MG63 (cell line): Measurements from ENCODE around the gene POLQ. TPM values are rescaled to one million over a fixed set of nuclear protein-coding genes. Genes with fewer than 3 reads are reported as not detected.
A peak's percentile ranks its signal among the peaks of the same experiment; 100 is the strongest.

ENCODE experiments used
- DNase-seq: peaks from one replicate; pipeline ENCODE4 v3.0.0-alpha.2; 2020
- H3K27me3 ChIP-seq: fragments of 250-450 bp; sonication (Bioruptor Pico); 2 replicates; pipeline ENCODE4 v1.5.1; 2020; ENCODE audit warnings: mild to moderate bottlenecking, moderate library complexity
- H3K36me3 ChIP-seq: fragments of 250-450 bp; sonication (Bioruptor Pico); 2 replicates; pipeline ENCODE4 v1.5.1; 2020; ENCODE audit warnings: mild to moderate bottlenecking, moderate library complexity
- H3K4me3 ChIP-seq: fragments of 250-450 bp; sonication (Bioruptor Pico); 2 replicates; pipeline ENCODE4 v1.5.1; 2020; ENCODE audit warnings: mild to moderate bottlenecking, moderate library complexity
- H3K9me3 ChIP-seq: fragments of 250-450 bp; sonication (Bioruptor Pico); 2 replicates; pipeline ENCODE4 v1.5.1; 2020; ENCODE audit warnings: mild to moderate bottlenecking, moderate library complexity
- total RNA-seq: library from RNA; depleted of rRNA; stranded (reverse); fragments of >200 nt; shearing (Covaris generic); gene quantifications from 2 replicates; pipeline ENCODE4 v1.2.3, GENCODE V29; 2014; ENCODE audit warnings: low replicate concordance

Gene POLQ
- total RNA-seq, 1 experiment from 2014 or later, result 4.2 TPM

GRCh38 chr3:121529308-121529707 is 16.5 kb downstream of the POLQ start:
- no peak for DNase-seq
- H3K36me3 ChIP-seq, result peaks cover 79% of the 10 kb centered on the region
- no peaks in the 10 kb centered on the region for H3K27me3 ChIP-seq
- no peak overlapping the region for H3K4me3 ChIP-seq
- H3K9me3 ChIP-seq, result no peaks in the 10 kb centered on the region

GRCh38 chr3:121520510-121520909 is 25.3 kb downstream of the POLQ start:
- peaks cover 69% of the 10 kb centered on the region for H3K36me3 ChIP-seq

GRCh38 chr3:121517953-121518655 is 27.7 kb downstream of the POLQ start:
- H3K27me3 ChIP-seq, result no peaks in the 10 kb centered on the region
- H3K36me3 ChIP-seq, result peaks cover 61% of the 10 kb centered on the region
- H3K4me3 ChIP-seq, result no peak overlapping the region
- DNase-seq, result no peak
- H3K9me3 ChIP-seq, result no peaks in the 10 kb centered on the region

More at GRCh38 chr3:121520510-121520909, 25.3 kb downstream of the POLQ start:
- H3K4me3 ChIP-seq, result no peak overlapping the region
- H3K27me3 ChIP-seq, result no peaks in the 10 kb centered on the region
- no peaks in the 10 kb centered on the region for H3K9me3 ChIP-seq
- no peak for DNase-seq

- H3K4me3 ChIP-seq, result no peak overlapping the region
- no peaks in the 10 kb centered on the region for H3K9me3 ChIP-seq
- no peak for DNase-seq
- H3K27me3 ChIP-seq, result no peaks in the 10 kb centered on the region
- peaks cover 55% of the 10 kb centered on the region for H3K36me3 ChIP-seq
Measured at GRCh38 chr3:121515862-121516261, 29.9 kb downstream of the POLQ start.

- Histone ChIP-seq H3K36me3 (peaks cover 55% of the 10 kb centered on the region), H3K27me3 (no peaks in the 10 kb centered on the region), H3K9me3 (no peaks in the 10 kb centered on the region), H3K4me3 (no peak overlapping the region)
- DNase-seq, result no peak
Measured at GRCh38 chr3:121515313-121515712, 30.5 kb downstream of the POLQ start.

GRCh38 chr3:121514496-121514895 is 31.3 kb downstream of the POLQ start:
- Histone ChIP-seq H3K36me3 (peaks cover 56% of the 10 kb centered on the region), H3K27me3 (no peaks in the 10 kb centered on the region), H3K4me3 (no peak overlapping the region), H3K9me3 (no peaks in the 10 kb centered on the region)
- DNase-seq, result no peak

- Histone ChIP-seq H3K9me3 (no peaks in the 10 kb centered on the region), H3K27me3 (no peaks in the 10 kb centered on the region), H3K36me3 (peaks cover 64% of the 10 kb centered on the region), H3K4me3 (no peak overlapping the region)
- no peak for DNase-seq
Measured at GRCh38 chr3:121508389-121508788, 37.4 kb downstream of the POLQ start.

GRCh38 chr3:121505256-121505655 is 40.5 kb downstream of the POLQ start:
- Histone ChIP-seq H3K9me3 (no peaks in the 10 kb centered on the region), H3K27me3 (no peaks in the 10 kb centered on the region), H3K4me3 (no peak overlapping the region), H3K36me3 (peaks cover 60% of the 10 kb centered on the region)
- no peak for DNase-seq

GRCh38 chr3:121504618-121505017 is 41.2 kb downstream of the POLQ start:
- H3K27me3 ChIP-seq, result no peaks in the 10 kb centered on the region
- H3K9me3 ChIP-seq, result no peaks in the 10 kb centered on the region
- peaks cover 54% of the 10 kb centered on the region for H3K36me3 ChIP-seq
- no peak for DNase-seq
- H3K4me3 ChIP-seq, result no peak overlapping the region

GRCh38 chr3:121496786-121497185 is 49.0 kb downstream of the POLQ start:
- H3K9me3 ChIP-seq, result no peaks in the 10 kb centered on the region
- DNase-seq, result no peak
- H3K4me3 ChIP-seq, result no peak overlapping the region
- H3K36me3 ChIP-seq, result peaks cover 41% of the 10 kb centered on the region
- no peaks in the 10 kb centered on the region for H3K27me3 ChIP-seq

- Histone ChIP-seq H3K27me3 (no peaks in the 10 kb centered on the region), H3K9me3 (no peaks in the 10 kb centered on the region), H3K4me3 (no peak overlapping the region), H3K36me3 (peaks cover 65% of the 10 kb centered on the region)
- no peak for DNase-seq
Measured at GRCh38 chr3:121493431-121493830, 52.4 kb downstream of the POLQ start.

GRCh38 chr3:121491683-121492320 is 54.0 kb downstream of the POLQ start:
- Histone ChIP-seq H3K4me3 (no peak overlapping the region), H3K9me3 (no peaks in the 10 kb centered on the region), H3K36me3 (peaks cover 66% of the 10 kb centered on the region), H3K27me3 (no peaks in the 10 kb centered on the region)
- no peak for DNase-seq

GRCh38 chr3:121490161-121490560 is 55.6 kb downstream of the POLQ start:
- Histone ChIP-seq H3K4me3 (no peak overlapping the region), H3K27me3 (no peaks in the 10 kb centered on the region), H3K9me3 (no peaks in the 10 kb centered on the region), H3K36me3 (peaks cover 72% of the 10 kb centered on the region)
- no peak for DNase-seq

- Histone ChIP-seq H3K27me3 (no peaks in the 10 kb centered on the region), H3K4me3 (no peak overlapping the region), H3K36me3 (peaks cover 69% of the 10 kb centered on the region), H3K9me3 (no peaks in the 10 kb centered on the region)
- DNase-seq, result no peak
Measured at GRCh38 chr3:121488628-121489027, 57.2 kb downstream of the POLQ start.

- Histone ChIP-seq H3K36me3 (peaks cover 59% of the 10 kb centered on the region), H3K4me3 (no peak overlapping the region), H3K27me3 (no peaks in the 10 kb centered on the region), H3K9me3 (no peaks in the 10 kb centered on the region)
- no peak for DNase-seq
Measured at GRCh38 chr3:121483290-121483689, 62.5 kb downstream of the POLQ start.

- no peak for DNase-seq
- no peaks in the 10 kb centered on the region for H3K9me3 ChIP-seq
- no peak overlapping the region for H3K4me3 ChIP-seq
- no peaks in the 10 kb centered on the region for H3K27me3 ChIP-seq
- H3K36me3 ChIP-seq, result peaks cover 62% of the 10 kb centered on the region
Measured at GRCh38 chr3:121482660-121483059, 63.1 kb downstream of the POLQ start.

GRCh38 chr3:121481106-121481880 is 64.5 kb downstream of the POLQ start:
- Histone ChIP-seq H3K9me3 (no peaks in the 10 kb centered on the region), H3K27me3 (no peaks in the 10 kb centered on the region), H3K36me3 (peaks cover 66% of the 10 kb centered on the region), H3K4me3 (no peak overlapping the region)
- peak; percentile 13 for DNase-seq
